HEK293 (cell line): ENCODE data around the gene TRPM7.

ENCODE experiments used
- REST ChIP-seq: fragments of 450-650 bp; formaldehyde crosslinking; IDR thresholded peaks from 2 replicates; pipeline ENCODE4 v1.5.1; 2016; ENCODE audit warnings: missing biosample characterization, missing genetic modification characterization
- YY1 ChIP-seq: fragments of 450-650 bp; formaldehyde crosslinking; IDR thresholded peaks from 2 replicates; pipeline ENCODE4 v1.5.1; 2018; ENCODE audit warnings: missing biosample characterization, missing genetic modification characterization
- TF ChIP-seq, protein P1 (sequence below): fragments of 450-650 bp; formaldehyde crosslinking; IDR thresholded peaks from 2 replicates; pipeline ENCODE4 v1.5.1; 2016; ENCODE audit warnings: missing biosample characterization, missing genetic modification characterization

- no peak for TF ChIP-seq REST (tag by site-specific recombination)
- TF ChIP-seq, protein P1, sequence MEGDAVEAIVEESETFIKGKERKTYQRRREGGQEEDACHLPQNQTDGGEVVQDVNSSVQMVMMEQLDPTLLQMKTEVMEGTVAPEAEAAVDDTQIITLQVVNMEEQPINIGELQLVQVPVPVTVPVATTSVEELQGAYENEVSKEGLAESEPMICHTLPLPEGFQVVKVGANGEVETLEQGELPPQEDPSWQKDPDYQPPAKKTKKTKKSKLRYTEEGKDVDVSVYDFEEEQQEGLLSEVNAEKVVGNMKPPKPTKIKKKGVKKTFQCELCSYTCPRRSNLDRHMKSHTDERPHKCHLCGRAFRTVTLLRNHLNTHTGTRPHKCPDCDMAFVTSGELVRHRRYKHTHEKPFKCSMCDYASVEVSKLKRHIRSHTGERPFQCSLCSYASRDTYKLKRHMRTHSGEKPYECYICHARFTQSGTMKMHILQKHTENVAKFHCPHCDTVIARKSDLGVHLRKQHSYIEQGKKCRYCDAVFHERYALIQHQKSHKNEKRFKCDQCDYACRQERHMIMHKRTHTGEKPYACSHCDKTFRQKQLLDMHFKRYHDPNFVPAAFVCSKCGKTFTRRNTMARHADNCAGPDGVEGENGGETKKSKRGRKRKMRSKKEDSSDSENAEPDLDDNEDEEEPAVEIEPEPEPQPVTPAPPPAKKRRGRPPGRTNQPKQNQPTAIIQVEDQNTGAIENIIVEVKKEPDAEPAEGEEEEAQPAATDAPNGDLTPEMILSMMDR (tag by site-specific recombination): no peak
- no peak for TF ChIP-seq YY1 (tag by site-specific recombination)
Observed at GRCh38 chr15:50523851-50524251, 162.7 kb downstream of the TRPM7 start.
